Aorta (tissue), 5 donors: ENCODE measurements around the gene IMMT. TPM values are rescaled to one million over a fixed set of nuclear protein-coding genes. Genes with fewer than 3 reads are reported as not detected.
"Not testable (repeated sequence)": the region's sequence is repeated elsewhere in the genome, so short reads cannot be mapped to it uniquely, and the experiment has no call there.

Experiments used
- ATAC-seq: fragments of 200-7000 bp; cut with Tn5 transposase; one replicate; pipeline ENCODE4 v1.9.1; 2022; ENCODE audit warnings: moderate library complexity; ENCODE audit not compliant: low FRiP score
- DNase-seq, 2 donors: peaks; one replicate each; pipeline ENCODE4 v3.0.0-alpha.2; 2020
- H3K27ac ChIP-seq, 2 donors: one replicate each; pipeline ENCODE4 v1.5.1; 2013; ENCODE audit warnings: low read length in 2 of 2, mild to moderate bottlenecking in 2 of 2, moderate library complexity in 2 of 2, control low read depth in 1 of 2, inconsistent platforms in 1 of 2, low read depth in 1 of 2
- H3K27me3 ChIP-seq, 2 donors: one replicate each; pipeline ENCODE4 v1.6.1; 2013; ENCODE audit warnings: control low read depth in 1 of 2, low read length in 1 of 2, mild to moderate bottlenecking in 1 of 2, moderate library complexity in 1 of 2; ENCODE audit not compliant: insufficient read depth in 2 of 2, control insufficient read depth in 1 of 2
- H3K36me3 ChIP-seq, 2 donors: one replicate each; pipeline ENCODE4 v1.6.1; 2013; ENCODE audit warnings: control low read depth in 1 of 2, low read length in 1 of 2, mild to moderate bottlenecking in 1 of 2; ENCODE audit not compliant: insufficient read depth in 2 of 2, control insufficient read depth in 1 of 2
- H3K4me1 ChIP-seq, 2 donors: one replicate each; pipeline ENCODE4 v1.6.1; 2013; ENCODE audit warnings: low read length in 2 of 2, control low read depth in 1 of 2, mild to moderate bottlenecking in 1 of 2, moderate library complexity in 1 of 2; ENCODE audit not compliant: insufficient read depth in 2 of 2, control insufficient read depth in 1 of 2
- H3K4me3 ChIP-seq, 2 donors: one replicate each; pipeline ENCODE4 v1.5.1; 2013; ENCODE audit warnings: low read length in 2 of 2, control low read depth in 1 of 2, mild to moderate bottlenecking in 1 of 2
- H3K9me3 ChIP-seq: one replicate; pipeline ENCODE4 v1.6.1; 2013; ENCODE audit warnings: mild to moderate bottlenecking, low read length; ENCODE audit not compliant: control insufficient read depth
- WGBS, 2 donors: extraction: QIAGEN DNeasy Blood & Tissue Kit; methylation state at CpG; one replicate each; pipeline ENCODE4 v1.1.7; 2013; 5-methylcytosine and 5-hydroxymethylcytosine counted together
- intact Hi-C, 2 donors: fragments of 100-400 bp; cut with DNase I; formaldehyde crosslinking; loops; one replicate each; pipeline versions ENCODE4 v1.14.2 to v1.15.0; 2022
- polyA plus RNA-seq, 2 donors: library from polyadenylated mRNA; stranded (reverse); fragments of 200-250 nt; gene quantifications; one replicate each; pipeline ENCODE4 v1.2.3, GENCODE V29; 2013
- total RNA-seq, 2 donors: library from RNA; stranded (reverse); fragmentation: NEBNext Ultra II Directional; extraction: Animal tissue kit (Norgen Biotek cat#: 25700); gene quantifications; one replicate each; pipeline ENCODE4 v1.2.1, GENCODE V29; 2021
- donor health status: healthy with polysubstance abuse.
- donor health status: Bipolar disorder and iron deficiency.
- donor health status: DM: no; HTN: no; CAD: no.
- donor health status: DM: no; HTN: no; CAD: no.
- donor health status: DM: yes; HTN: yes; CAD: no.

IMMT gene
- total and polyA plus RNA-seq, 4 donors, result 34.7 to 81.2 (median 57.9) TPM

DNA sequence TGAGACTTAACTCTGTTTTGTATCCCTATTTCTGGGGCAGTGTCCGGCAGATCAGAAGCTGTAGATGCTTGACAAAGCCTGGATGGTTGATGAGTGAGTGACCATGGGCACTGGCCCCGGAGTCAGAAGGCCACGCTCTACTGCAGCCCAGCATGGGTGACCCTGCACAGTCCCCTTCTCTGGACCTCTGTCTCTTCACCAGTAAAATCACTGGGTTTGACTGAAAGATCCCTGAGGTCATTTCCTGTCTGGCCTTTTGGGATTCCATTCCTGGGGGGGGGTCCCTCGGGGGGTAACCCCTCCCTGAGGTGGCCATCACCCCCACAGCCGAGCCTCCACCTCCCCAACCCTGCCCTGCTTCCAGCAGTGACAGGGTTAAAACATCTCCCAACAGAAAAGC is 35.7 kb upstream of the IMMT start:
- Histone ChIP-seq H3K36me3 (no peaks in the 10 kb centered on the region), H3K4me1 (no peaks in the 10 kb centered on the region), H3K9me3 (no peaks in the 10 kb centered on the region), H3K4me3 (no peak overlapping the region), H3K27me3 (no peaks in the 10 kb centered on the region), H3K27ac (no peak overlapping the region)
- intact Hi-C loops, result no loop called here
- ATAC-seq, result no peak
- WGBS, 2 donors, result 82 to 83% methylated on average over 5 of the region's 5 CpGs
- DNase-seq, result no peak

- Histone ChIP-seq H3K36me3 (no peaks in the 10 kb centered on the region), H3K27me3 (no peaks in the 10 kb centered on the region), H3K9me3 (no peaks in the 10 kb centered on the region), H3K27ac (no peak overlapping the region), H3K4me3 (no peak overlapping the region), H3K4me1 (no peaks in the 10 kb centered on the region)
- no peak for ATAC-seq
- WGBS, 2 donors, result 82% methylated on average over 4 of the region's 4 CpGs
- intact Hi-C loops, result loop anchor here in 1 of 2 donors (10.0 kb wide), 1 partner anchor 336 kb away; the partner anchor contains the start of gene CHMP3
- DNase-seq, result no peak
Measured at GRCh38 chr2:86229221-86229620, 34.0 kb upstream of the IMMT start.

- intact Hi-C loops, result loop anchor here in 1 of 2 donors (10.0 kb wide), 1 partner anchor 336 kb away; the partner anchor contains the start of gene CHMP3
- H3K27ac ChIP-seq, H3K27me3 ChIP-seq, H3K4me3 ChIP-seq, ATAC-seq, H3K9me3 ChIP-seq, H3K36me3 ChIP-seq, H3K4me1 ChIP-seq, DNase-seq: not testable (repeated sequence)
- 95 to 96% methylated on average over 8 of the region's 8 CpGs for WGBS, 2 donors
Measured at GRCh38 chr2:86228574-86228973, 33.3 kb upstream of the IMMT start.

DNA sequence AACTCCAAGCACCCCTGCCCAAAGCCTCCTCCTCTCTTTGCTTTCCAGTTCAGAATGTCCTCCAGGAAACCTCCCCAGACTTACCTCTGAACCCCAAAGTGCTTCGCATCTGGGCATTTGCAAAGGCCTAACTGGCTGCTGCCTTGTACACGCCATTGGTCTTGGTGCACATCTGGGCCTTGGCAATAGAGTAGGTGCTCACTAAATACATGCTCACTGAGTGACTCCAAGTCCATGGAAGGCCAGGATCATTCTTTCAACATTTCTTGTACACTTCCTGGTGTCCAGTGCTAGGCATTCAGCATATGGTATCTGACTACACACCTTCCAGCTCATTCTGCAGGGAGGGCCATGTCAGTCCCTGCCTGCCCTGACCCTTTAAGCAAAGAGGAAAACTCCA is 32.4 kb upstream of the IMMT start:
- intact Hi-C loops, result loop anchor here in 1 of 2 donors (10.0 kb wide), 1 partner anchor 337 kb away; the partner anchor contains the start of gene CHMP3
- no peak for ATAC-seq
- no peak for DNase-seq
- no peaks in the 10 kb centered on the region for H3K36me3 ChIP-seq
- H3K4me3 ChIP-seq, result no peak overlapping the region
- WGBS, 2 donors, result 88 to 90% methylated on average over 2 of the region's 2 CpGs
- H3K27me3 ChIP-seq, result no peaks in the 10 kb centered on the region
- H3K4me1 ChIP-seq, result peaks cover 1 to 2% of the 10 kb centered on the region in 2 donors
- H3K9me3 ChIP-seq, result no peaks in the 10 kb centered on the region
- no peak overlapping the region for H3K27ac ChIP-seq

- no peak overlapping the region for H3K27ac ChIP-seq
- WGBS, 2 donors, result 91 to 95% methylated on average over 9 of the region's 9 CpGs
Measured at GRCh38 chr2:86226636-86227520, 31.6 kb upstream of the IMMT start.

DNA sequence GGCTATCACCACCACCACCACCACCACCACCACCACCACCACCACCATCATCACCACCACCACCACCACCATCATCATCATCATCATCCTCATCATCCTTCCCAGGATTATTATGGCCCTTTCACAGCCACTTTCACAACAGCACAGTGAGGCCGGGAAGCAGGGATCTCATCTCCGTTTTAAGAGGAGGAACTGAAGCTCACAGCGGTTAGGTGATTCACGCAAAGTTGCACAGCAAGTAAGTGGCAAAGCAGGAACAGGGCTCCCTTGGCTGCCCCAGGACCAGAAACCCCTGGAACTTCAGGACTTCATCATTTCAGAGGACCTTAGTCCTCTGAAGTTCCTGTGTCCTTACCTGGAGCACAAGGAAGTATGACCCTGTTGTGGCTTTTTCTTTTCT is 30.8 kb upstream of the IMMT start:
- intact Hi-C loops, result loop anchor here in 1 of 2 donors (10.0 kb wide), 1 partner anchor 339 kb away; the partner anchor contains the start of gene CHMP3
- no peak for DNase-seq
- Histone ChIP-seq H3K27me3 (no peaks in the 10 kb centered on the region), H3K4me3 (no peak overlapping the region), H3K27ac (peak overlapping the region; percentile 31 to 61), H3K36me3 (no peaks in the 10 kb centered on the region), H3K4me1 (peaks cover 1 to 3% of the 10 kb centered on the region in 2 donors), H3K9me3 (no peaks in the 10 kb centered on the region)
- 91 to 97% methylated on average over 4 of the region's 4 CpGs for WGBS, 2 donors
- no peak for ATAC-seq

More at GRCh38 chr2:86226636-86227520, 31.6 kb upstream of the IMMT start:
- Histone ChIP-seq H3K4me3 (no peak overlapping the region), H3K36me3 (no peaks in the 10 kb centered on the region), H3K9me3 (no peaks in the 10 kb centered on the region), H3K27me3 (no peaks in the 10 kb centered on the region), H3K4me1 (peaks cover 1 to 3% of the 10 kb centered on the region in 2 donors)
- intact Hi-C loops, result loop anchor here in 1 of 2 donors (10.0 kb wide), 1 partner anchor 338 kb away; the partner anchor contains the start of gene CHMP3
- DNase-seq, result no peak
- no peak for ATAC-seq

DNA sequence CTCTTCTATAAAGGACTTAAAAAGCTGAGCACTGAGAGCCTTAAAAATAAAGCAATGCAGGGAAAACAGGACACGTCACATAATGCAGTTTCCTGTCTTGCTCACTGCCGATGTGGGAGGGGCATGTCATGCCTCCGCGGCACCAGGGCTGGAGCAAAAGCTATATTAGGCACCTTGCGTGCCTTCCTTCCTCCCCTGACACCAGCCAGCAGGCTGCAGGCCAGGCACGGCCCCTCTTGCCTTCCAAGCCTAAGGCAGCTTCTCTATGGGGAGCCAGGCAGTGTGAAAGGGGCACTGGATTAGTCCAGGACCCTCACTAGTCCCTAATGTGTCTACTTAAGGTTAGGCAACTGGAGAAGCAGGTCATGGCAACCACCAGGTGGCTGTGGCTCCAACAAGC is 30.3 kb upstream of the IMMT start:
- intact Hi-C loops, result loop anchor here in 1 of 2 donors (10.0 kb wide), 1 partner anchor 339 kb away; the partner anchor contains the start of gene CHMP3
- WGBS, 2 donors, result 5 to 8% methylated on average over 5 to 6 of the region's 6 CpGs
- no peaks in the 10 kb centered on the region for H3K36me3 ChIP-seq
- no peak overlapping the region for H3K4me3 ChIP-seq
- H3K27ac ChIP-seq, result peak overlapping the region; percentile 31 to 61
- H3K9me3 ChIP-seq, result no peaks in the 10 kb centered on the region
- DNase-seq (peak; percentile 90 to 93), ATAC-seq (peak; percentile 76)
- H3K27me3 ChIP-seq, result no peaks in the 10 kb centered on the region
- peaks cover 1 to 3% of the 10 kb centered on the region in 2 donors for H3K4me1 ChIP-seq

DNA sequence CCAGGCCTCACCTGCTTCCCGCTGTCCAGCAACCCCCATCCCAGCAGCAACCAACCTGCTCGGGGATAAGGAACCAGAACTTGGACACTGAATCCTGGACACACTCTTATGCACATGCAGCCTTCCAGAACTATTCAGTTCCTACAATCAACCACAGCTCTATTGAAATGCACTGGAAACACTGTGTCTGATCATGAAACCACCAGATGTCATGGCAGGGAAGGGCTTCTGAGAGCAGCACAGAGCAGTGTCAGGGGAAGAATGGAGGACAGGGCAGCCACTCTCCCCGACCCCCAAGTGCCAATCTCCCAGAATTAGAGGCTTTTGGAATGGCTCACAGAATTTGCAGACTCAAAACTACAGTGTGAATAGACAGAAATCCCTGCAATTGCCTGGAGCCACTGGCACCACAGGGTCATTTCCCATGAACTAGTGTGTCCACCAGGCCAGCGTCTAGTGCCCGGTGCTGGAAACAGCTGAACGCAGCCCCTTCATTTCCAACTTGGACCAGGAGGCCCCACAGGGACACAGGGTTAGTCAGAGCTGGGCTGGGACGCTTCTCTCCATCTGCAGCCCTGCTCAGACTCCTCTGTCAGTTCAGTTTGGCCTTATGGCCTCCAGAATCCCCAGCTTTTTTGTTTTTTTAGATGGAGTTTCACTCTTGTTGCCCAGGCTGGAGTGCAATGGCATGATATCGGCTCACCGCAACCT is 29.5 kb upstream of the IMMT start:
- Histone ChIP-seq H3K27ac (peak overlapping the region; percentile 93 to 95), H3K27me3 (no peaks in the 10 kb centered on the region), H3K4me3 (no peak overlapping the region), H3K36me3 (no peaks in the 10 kb centered on the region), H3K9me3 (no peaks in the 10 kb centered on the region), H3K4me1 (peaks cover 1 to 3% of the 10 kb centered on the region in 2 donors)
- 54 to 58% methylated on average over 9 of the region's 9 CpGs for WGBS, 2 donors
- intact Hi-C loops, result loop anchor here (5.0 to 10.0 kb wide), 2 partner anchors 73 to 340 kb away; partner anchors contain the start of gene CHMP3 (in 1 of the 2)
- ATAC-seq, result no peak
- DNase-seq, result peak in 1 of 2 donors; percentile 80
